ENCODE data around the gene PYY.
A peak's percentile ranks its signal among the peaks of the same experiment; 100 is the strongest.
"Not testable (repeated sequence)": the region's sequence is repeated elsewhere in the genome, so short reads cannot be mapped to it uniquely, and the experiment has no call there.

PYY gene

GRCh38 chr17:43945074-43945829 lies 8.5 kb downstream of the PYY start:
- no peak for DNase-seq

- no peak for DNase-seq
These were observed 11.6 kb downstream of the PYY start, which contains the start of gene PPY for GRCh38 chr17:43942051-43942685. Gene PPY, minus strand, starts transcription at chr17:43942476. Its CDS starts 822 bp downstream, at chr17:43941654.

GRCh38 chr17:43940630-43941029 lies 13.1 kb downstream of the PYY start:
- DNase-seq = no peak

- no peak for DNase-seq
These were observed 13.9 kb downstream of the PYY start for GRCh38 chr17:43939886-43940285.

- not testable (repeated sequence) for DNase-seq
These were observed 14.3 kb downstream of the PYY start for GRCh38 chr17:43939452-43939851.

GRCh38 chr17:43938838-43939182 lies 14.9 kb downstream of the PYY start:
- DNase-seq = no peak

- DNase-seq = no peak
These were observed 17.3 kb downstream of the PYY start for GRCh38 chr17:43936434-43936833.

- no peak for DNase-seq
These were observed 17.8 kb downstream of the PYY start for GRCh38 chr17:43935926-43936261.

GRCh38 chr17:43935204-43935925 lies 18.4 kb downstream of the PYY start:
- no peak for DNase-seq

GRCh38 chr17:43932923-43933322 lies 20.8 kb downstream of the PYY start:
- DNase-seq = no peak

GRCh38 chr17:43932357-43932756 lies 21.4 kb downstream of the PYY start:
- no peak for DNase-seq

- DNase-seq = no peak
These were observed 22.6 kb downstream of the PYY start for GRCh38 chr17:43931062-43931571.

GRCh38 chr17:43928609-43929008 lies 25.1 kb downstream of the PYY start:
- DNase-seq = no peak

- DNase-seq = not testable (repeated sequence)
These were observed 25.8 kb downstream of the PYY start for GRCh38 chr17:43927929-43928328.

- no peak for DNase-seq
These were observed 26.5 kb downstream of the PYY start for GRCh38 chr17:43927060-43927864.

- DNase-seq = no peak
These were observed 29.2 kb downstream of the PYY start for GRCh38 chr17:43924558-43924957.

- DNase-seq = no peak
These were observed 33.1 kb downstream of the PYY start for GRCh38 chr17:43920500-43921095.

GRCh38 chr17:43918026-43918389 lies 35.7 kb downstream of the PYY start:
- no peak for DNase-seq

GRCh38 chr17:43917348-43918025 lies 36.3 kb downstream of the PYY start:
- peak; percentile 20 for DNase-seq

GRCh38 chr17:43917016-43917347 lies 36.8 kb downstream of the PYY start:
- DNase-seq = no peak

GRCh38 chr17:43916385-43916784 lies 37.4 kb downstream of the PYY start:
- DNase-seq = no peak

- no peak for DNase-seq
These were observed 38.2 kb downstream of the PYY start for GRCh38 chr17:43915559-43915958.
